ENCODE results near the gene KIAA1755.

DNA sequence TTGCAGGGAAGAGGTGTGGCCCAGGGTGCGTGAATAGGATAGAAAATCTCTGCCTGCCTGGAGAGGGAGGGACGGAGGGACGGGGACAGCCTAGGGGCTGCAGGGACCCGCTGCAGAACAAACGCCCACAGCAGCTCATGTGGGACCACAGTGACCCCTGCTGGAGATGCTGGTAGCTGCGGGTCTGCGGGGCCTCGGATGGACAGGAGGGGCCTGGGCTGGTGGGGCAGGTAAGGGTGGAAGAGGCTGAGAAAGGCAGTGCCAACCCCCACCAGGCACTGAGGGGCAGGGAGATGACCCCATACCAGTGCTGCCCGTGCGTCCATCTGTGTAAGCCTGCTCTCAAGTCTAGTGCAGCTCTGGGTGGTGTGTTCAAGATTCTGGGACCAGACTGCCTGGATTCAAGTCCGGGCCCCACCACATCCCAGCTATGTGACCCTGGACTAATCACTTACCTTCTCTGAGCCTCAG lies 39.4 kb downstream of the KIAA1755 start:
- TF ChIP-seq, protein P1, sequence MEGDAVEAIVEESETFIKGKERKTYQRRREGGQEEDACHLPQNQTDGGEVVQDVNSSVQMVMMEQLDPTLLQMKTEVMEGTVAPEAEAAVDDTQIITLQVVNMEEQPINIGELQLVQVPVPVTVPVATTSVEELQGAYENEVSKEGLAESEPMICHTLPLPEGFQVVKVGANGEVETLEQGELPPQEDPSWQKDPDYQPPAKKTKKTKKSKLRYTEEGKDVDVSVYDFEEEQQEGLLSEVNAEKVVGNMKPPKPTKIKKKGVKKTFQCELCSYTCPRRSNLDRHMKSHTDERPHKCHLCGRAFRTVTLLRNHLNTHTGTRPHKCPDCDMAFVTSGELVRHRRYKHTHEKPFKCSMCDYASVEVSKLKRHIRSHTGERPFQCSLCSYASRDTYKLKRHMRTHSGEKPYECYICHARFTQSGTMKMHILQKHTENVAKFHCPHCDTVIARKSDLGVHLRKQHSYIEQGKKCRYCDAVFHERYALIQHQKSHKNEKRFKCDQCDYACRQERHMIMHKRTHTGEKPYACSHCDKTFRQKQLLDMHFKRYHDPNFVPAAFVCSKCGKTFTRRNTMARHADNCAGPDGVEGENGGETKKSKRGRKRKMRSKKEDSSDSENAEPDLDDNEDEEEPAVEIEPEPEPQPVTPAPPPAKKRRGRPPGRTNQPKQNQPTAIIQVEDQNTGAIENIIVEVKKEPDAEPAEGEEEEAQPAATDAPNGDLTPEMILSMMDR (IDR thresholded peaks at IDR 0.05; ENCODE audit: low read depth, low read length), result peak; percentile 100
- TF ChIP-seq EZH2phosphoT487 (IDR thresholded peaks at IDR 0.05; ENCODE audit: low read depth), result no peak
